ENCODE data around the gene ZSCAN1.

GRCh38 chr19:58000677-58001076 lies 33.1 kb upstream of the ZSCAN1 start:
- TF ChIP-seq CTCF (IDR thresholded peaks at IDR 0.05) (no peak), POLR2A (IDR thresholded peaks at IDR 0.05) (no peak)

All from tibial nerve (tissue), 3 donors.